ENCODE results near the gene MYL5.

Gene MYL5

DNA sequence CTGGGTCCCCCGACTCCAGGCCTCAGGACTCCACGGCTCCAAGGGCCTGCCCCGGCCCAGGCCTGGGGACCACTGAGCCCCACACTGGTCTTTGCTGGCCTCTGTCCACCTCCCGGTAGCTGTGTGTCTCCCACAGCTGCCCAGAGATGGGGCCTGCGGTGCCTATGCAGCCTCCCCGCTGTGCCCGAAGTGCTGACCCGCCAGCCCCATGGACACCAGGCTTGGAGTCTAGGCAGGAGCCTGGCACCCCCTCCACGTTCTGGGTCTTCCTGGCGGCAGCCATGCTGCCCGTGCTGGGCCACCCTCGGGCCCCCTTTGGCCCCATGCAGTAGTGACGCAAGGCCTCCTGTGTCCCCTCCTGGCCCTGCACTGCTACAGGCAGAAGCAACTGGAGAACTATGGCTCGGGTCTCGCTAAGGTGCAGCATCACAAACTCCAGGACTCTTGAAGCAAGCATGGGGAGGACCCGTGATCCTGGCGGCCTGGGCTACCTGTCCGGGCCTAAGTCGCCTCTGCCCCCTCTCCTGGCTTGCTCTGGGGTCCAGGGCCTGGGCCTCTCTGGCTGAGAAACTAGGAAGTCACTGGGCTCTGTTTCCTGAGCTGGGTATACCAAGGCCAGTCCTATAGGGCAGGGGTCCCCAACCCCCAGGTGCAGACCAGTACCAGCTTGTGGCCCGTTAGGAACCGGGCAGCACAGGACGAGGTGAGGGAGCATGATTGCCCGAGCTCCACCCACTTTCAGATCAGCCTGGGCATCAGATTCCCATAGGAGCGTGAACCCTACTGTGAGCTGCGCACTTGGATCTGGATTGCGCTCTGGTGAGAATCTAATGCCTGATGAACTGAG lies 917 bp downstream of the MYL5 start:
- no peak for DNase-seq

DNA sequence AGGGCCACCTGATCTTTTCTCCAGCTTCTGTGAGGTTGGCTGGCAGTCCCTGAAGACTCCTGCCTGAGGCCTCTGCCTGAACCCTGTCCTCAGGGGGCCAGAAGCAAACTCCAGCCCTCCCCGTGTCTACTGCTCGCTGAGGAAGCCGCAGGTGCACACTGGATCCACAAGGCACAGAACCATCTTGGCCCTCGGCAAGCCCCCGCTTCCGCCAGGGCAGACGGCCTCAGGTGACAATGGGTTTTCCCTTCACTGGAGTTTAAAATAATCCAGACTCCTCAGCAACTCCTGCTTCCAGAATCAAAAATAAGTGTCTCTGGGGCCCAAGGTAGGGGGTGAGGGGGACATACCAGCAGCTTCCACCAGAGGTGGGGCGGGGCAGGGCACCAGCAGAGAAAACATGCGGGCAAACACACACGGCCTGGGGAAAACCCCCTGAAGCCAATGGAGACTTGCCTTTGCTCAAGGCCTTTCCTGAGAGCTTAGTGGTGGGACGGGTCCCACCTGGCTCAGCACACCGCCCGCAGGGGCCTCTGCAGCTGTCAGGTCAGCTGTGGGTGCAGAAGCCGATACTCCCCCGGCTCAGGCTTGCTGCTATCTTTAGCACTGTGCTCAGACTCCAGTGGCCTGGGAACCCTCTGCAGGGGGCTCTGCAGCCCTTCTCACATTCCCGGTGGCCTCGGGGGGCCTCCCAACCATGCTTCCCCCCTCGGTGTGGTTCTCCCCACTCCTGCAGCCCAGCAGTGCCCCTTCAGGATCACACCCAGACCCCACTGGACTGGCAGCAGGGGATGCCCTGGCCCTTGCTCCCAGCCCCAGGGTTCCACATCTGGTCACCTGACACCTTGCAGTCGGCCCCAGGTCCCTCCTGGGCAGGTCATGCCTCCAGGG lies 1.9 kb downstream of the MYL5 start:
- DNase-seq: no peak

GRCh38 chr4:676871-677235 lies 2.5 kb downstream of the MYL5 start:
- no peak for DNase-seq

- no peak for DNase-seq
These were observed 3.3 kb downstream of the MYL5 start for GRCh38 chr4:677431-678293.

DNA sequence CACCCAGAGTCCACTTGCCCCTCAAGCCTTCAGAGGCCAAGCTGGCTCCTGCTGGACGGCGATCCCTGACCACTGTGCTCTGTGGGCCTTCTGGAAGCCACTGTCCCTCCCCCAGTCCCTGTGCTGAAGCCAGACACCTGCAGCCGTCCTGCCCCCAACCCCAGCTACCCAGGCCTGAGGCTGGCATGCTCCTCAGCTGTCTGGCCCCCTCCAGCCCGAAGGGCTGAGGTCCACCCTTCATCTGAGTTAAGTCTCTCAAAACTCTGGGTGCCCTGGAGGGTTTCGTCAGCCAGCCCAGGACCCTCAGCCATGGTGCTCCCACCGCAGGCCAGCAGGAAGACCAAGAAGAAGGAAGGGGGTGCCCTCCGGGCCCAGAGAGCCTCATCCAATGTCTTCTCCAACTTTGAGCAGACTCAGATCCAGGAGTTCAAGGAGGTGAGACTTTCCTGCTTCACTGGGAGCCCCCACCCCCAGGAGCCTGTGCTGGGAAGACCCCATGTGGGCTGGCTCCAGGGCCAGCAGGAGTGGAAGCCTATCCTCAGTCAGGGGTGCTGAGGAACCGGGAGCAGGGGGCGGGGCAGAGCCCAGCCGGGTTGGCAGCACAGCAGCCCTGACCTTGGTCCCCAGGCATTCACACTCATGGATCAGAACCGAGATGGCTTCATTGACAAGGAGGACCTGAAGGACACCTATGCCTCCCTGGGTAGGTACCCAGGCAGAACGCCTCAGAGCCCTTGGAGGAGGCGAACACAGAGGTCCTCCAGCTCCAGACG lies 4.2 kb downstream of the MYL5 start:
- DNase-seq: no peak

- no peak for DNase-seq
These were observed 4.8 kb downstream of the MYL5 start for GRCh38 chr4:679104-679481.

GRCh38 chr4:679629-680028 lies 5.3 kb downstream of the MYL5 start:
- DNase-seq: no peak

- no peak for DNase-seq
These were observed 5.7 kb downstream of the MYL5 start for GRCh38 chr4:680091-680490.

GRCh38 chr4:680551-680927 lies 6.2 kb downstream of the MYL5 start:
- DNase-seq: no peak

DNA sequence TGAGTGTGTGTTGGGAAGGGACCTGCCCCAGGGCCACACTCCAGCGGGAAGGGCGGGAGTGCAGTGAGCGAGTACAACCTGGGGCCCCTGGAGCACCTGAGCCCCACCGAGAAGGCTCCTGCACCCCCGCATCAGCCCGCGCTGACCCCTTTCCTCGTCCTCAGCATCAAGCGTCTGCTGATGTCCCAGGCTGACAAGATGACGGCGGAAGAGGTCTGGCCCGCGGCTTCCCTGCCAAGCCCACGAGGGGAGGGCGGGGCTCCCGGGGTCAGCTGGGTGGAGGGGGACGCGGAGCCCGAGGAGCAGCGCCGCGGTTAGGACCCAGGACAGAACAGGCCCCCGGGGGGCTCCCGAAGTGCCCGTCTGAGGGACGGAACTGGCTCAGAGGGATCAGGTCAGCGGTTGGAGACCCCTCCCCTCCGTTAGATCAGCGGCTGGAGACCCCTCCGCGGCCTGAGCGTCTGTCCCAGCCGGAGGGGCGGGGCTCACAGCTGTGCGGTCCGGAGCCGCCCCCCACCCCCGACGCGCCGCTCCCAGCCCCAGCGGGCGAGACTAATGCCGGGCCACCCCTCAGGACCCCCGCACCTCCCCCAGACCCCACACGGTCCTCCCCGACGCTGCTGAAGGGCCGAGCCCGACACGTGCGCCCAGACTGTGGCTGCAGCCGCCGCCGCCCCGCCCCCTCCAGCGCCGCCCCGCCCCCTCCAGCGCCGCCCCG lies 6.7 kb downstream of the MYL5 start:
- peak; percentile 18 for DNase-seq

DNA sequence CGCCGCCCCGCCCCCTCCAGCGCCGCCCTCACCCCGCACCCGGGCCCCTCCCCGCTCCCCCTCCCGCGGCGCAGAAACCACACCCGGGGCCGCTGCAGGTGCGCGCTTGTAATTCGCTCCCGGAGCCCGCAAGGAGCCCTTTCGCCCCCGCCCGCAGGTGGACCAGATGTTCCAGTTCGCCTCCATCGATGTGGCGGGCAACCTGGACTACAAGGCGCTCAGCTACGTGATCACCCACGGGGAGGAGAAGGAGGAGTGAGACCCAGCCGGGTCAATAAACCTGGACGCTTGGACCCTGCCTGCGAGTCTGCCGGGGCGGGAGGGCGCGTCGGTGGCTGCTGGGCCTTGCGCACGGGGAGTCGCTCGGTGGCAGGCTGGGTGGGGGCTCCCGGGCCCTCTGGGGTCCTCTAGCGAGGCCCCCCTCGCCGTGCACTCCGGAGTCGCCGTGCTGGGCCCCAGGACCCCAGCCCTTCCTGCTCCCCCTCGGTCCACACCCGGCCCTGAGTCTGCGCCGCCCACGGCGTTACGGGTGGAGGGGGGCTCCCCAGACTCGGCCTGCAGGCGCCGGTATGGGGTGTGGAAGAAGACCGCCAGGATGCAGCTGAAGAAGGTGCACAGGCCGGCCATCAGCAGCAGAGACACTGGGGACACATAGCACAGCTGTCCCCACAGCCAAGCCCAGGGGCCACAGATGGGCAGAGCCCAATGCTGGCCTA lies 7.6 kb downstream of the MYL5 start:
- no peak for DNase-seq

GRCh38 chr4:682490-683172 lies 8.3 kb downstream of the MYL5 start:
- DNase-seq: no peak

- no peak for DNase-seq
These were observed 9.0 kb downstream of the MYL5 start for GRCh38 chr4:683247-683897.

- DNase-seq: peak; percentile 32
These were observed 9.8 kb downstream of the MYL5 start for GRCh38 chr4:683982-684622.

- DNase-seq: no peak
These were observed 10.4 kb downstream of the MYL5 start for GRCh38 chr4:684623-685327.

- no peak for DNase-seq
These were observed 11.5 kb downstream of the MYL5 start for GRCh38 chr4:685679-686412.

GRCh38 chr4:686413-687040 lies 12.2 kb downstream of the MYL5 start:
- DNase-seq: no peak
